Uterus (tissue), 4 donors: ENCODE results near the gene ARHGAP42. TPM values are rescaled to one million over a fixed set of nuclear protein-coding genes. Genes with fewer than 3 reads are reported as not detected.

ENCODE experiments used
- DNase-seq, 2 donors: peaks; one replicate each; pipeline ENCODE4 v3.0.0-alpha.2; 2019 to 2020
- H3K27ac ChIP-seq, 2 donors: fragments of 200-600 bp; sonication (generic); 1 replicate in 1 of 2; 2 replicates in 1 of 2; pipeline ENCODE4 v1.5.1; 2016 to 2018
- H3K27me3 ChIP-seq, 2 donors: fragments of 200-600 bp; sonication (generic); one replicate each; pipeline ENCODE4 v1.5.1; 2018 to 2019; ENCODE audit warnings: control low read depth in 1 of 2
- H3K36me3 ChIP-seq, 2 donors: fragments of 200-600 bp; sonication (generic); one replicate each; pipeline ENCODE4 v1.5.1; 2019; ENCODE audit warnings: control low read depth in 1 of 2
- H3K4me1 ChIP-seq, 2 donors: fragments of 200-600 bp; sonication (generic); one replicate each; pipeline ENCODE4 v1.5.1; 2018 to 2019; ENCODE audit warnings: control low read depth in 1 of 2
- H3K4me3 ChIP-seq, 2 donors: fragments of 200-600 bp; sonication (generic); 1 replicate in 1 of 2; 2 replicates in 1 of 2; pipeline ENCODE4 v1.5.1; 2018 to 2019; ENCODE audit warnings: mild to moderate bottlenecking in 1 of 2
- H3K9me3 ChIP-seq, 2 donors: fragments of 200-600 bp; sonication (generic); one replicate each; pipeline ENCODE4 v1.5.1; 2019; ENCODE audit warnings: control low read depth in 1 of 2
- POLR2A ChIP-seq, 2 donors: fragments of 450-650 bp; IDR thresholded peaks; one replicate each; pipeline ENCODE4 v1.6.1; 2016; ENCODE audit warnings: antibody characterized with exemption in 2 of 2, mild to moderate bottlenecking in 1 of 2, moderate library complexity in 1 of 2
- intact Hi-C: fragments of 100-400 bp; cut with DNase I; formaldehyde crosslinking; loops from one replicate; pipeline ENCODE4 v1.15.1; 2023; ENCODE audit warnings: low total_unique reads
- total RNA-seq, 4 donors: library from RNA; depleted of rRNA in 3 of 4; stranded (reverse); fragments of >200 nt in 3 of 4; gene quantifications; one replicate each; pipeline versions ENCODE4 v1.1.0 to v1.2.4, GENCODE V29; 2014 to 2023
- TF ChIP-seq, protein P1 (sequence below), 4 experiments: fragments of 200-600 bp in 2 of 4; fragments of 450-650 bp in 2 of 4; sonication (generic) in 2 of 4; IDR thresholded peaks; one replicate each; pipeline ENCODE4 v1.5.1; 2016 to 2019; ENCODE audit warnings: antibody characterized with exemption in 4 of 4, mild to moderate bottlenecking in 2 of 4, moderate library complexity in 1 of 4
- donor health status: DM: yes; HTN: yes; CAD: no.

The ARHGAP42 gene
- total RNA-seq, 4 donors from 2014 or later: 10.2 to 51.6 (median 21.1) TPM

DNA sequence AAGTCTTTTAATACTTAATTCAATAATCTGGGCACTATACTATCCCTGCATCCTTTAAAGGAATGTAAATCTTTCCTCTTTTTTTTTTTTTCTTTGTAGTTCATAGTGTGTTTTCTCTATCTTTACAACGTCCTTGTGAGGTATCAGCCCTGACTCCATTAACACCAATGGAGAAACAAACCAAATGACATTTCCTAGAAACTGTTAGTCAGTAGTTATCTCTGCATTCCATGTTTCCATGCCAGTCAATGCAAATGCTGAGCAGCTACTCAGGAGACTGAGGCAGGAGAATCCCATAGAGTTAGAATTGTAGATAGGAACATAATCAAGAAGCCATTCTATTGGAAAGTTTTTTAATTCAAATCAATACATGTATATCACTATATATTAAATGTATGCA is 182.2 kb downstream of the ARHGAP42 start:
- DNase-seq: no peak
- no peaks in the 10 kb centered on the region for H3K27me3 ChIP-seq
- H3K4me3 ChIP-seq: no peak overlapping the region
- no peak overlapping the region for H3K27ac ChIP-seq
- no peak for TF ChIP-seq POLR2A (IDR thresholded peaks at IDR 0.05)
- TF ChIP-seq, protein P1, sequence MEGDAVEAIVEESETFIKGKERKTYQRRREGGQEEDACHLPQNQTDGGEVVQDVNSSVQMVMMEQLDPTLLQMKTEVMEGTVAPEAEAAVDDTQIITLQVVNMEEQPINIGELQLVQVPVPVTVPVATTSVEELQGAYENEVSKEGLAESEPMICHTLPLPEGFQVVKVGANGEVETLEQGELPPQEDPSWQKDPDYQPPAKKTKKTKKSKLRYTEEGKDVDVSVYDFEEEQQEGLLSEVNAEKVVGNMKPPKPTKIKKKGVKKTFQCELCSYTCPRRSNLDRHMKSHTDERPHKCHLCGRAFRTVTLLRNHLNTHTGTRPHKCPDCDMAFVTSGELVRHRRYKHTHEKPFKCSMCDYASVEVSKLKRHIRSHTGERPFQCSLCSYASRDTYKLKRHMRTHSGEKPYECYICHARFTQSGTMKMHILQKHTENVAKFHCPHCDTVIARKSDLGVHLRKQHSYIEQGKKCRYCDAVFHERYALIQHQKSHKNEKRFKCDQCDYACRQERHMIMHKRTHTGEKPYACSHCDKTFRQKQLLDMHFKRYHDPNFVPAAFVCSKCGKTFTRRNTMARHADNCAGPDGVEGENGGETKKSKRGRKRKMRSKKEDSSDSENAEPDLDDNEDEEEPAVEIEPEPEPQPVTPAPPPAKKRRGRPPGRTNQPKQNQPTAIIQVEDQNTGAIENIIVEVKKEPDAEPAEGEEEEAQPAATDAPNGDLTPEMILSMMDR (IDR thresholded peaks at IDR 0.05): no peak
- H3K4me1 ChIP-seq: no peaks in the 10 kb centered on the region
- no peaks in the 10 kb centered on the region for H3K36me3 ChIP-seq
- H3K9me3 ChIP-seq: no peaks in the 10 kb centered on the region
- intact Hi-C loops: no loop called here

DNA sequence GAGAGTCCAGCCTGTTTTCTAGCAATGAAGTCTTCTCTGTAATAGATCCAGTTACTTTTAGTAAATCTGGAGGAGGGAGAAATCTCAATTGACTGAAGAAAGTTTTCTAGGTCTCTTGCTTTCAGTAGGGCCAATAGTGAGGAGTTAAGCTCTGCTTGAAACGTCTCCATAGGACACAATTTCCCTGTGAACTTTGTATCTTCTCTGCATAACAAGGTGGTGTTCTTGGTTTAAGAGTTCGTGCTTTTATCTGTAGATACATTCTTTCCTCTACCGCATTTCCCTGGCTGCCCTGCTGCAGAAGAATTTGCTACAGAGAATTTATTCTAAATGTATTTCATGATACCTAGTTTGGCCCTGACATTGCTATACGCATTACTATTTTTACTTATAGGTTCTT is 183.1 kb downstream of the ARHGAP42 start:
- Histone ChIP-seq H3K4me1 (no peaks in the 10 kb centered on the region), H3K27me3 (no peaks in the 10 kb centered on the region), H3K4me3 (no peak overlapping the region), H3K36me3 (no peaks in the 10 kb centered on the region), H3K9me3 (no peaks in the 10 kb centered on the region), H3K27ac (no peak overlapping the region)
- no peak for DNase-seq
- TF ChIP-seq, protein P1 (IDR thresholded peaks at IDR 0.05): no peak
- TF ChIP-seq POLR2A (IDR thresholded peaks at IDR 0.05): no peak
- intact Hi-C loops: no loop called here

DNA sequence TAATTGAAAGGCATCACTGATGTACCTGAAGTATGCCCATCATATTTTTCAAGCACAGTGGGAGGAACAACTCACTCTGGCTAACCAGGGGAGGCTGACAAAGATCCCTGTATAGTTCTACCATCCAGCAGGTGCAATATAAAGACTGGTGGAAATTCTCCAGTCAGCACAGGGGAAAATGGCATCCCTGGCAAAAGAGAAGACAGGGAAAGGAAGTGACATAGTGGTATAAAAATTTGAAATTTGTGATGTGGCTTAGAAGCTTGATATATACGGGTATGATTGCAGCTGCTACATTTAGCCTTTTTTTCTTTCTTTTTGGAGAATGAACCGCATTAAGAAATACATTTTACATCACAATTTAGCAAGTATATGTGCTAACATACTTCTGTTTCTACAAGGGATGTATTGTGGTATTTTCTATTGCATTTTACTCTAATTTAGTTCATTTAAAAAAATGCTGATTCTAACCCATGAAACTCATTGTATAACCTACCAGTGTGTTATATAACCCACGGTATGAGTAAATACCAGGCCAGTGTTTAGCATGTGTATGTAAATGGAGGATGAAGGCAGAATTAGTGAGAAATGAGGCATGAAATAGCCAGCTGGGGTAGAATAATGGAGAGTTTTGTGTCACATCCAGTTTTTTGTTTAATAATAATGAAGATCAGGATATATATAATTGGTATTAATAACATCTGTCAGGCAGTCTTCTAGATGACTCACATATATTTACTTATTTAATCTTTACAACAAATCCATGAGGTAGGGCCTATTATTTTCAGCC is 186.1 kb downstream of the ARHGAP42 start:
- Histone ChIP-seq H3K4me1 (no peaks in the 10 kb centered on the region), H3K36me3 (no peaks in the 10 kb centered on the region), H3K27me3 (no peaks in the 10 kb centered on the region), H3K9me3 (no peaks in the 10 kb centered on the region), H3K27ac (no peak overlapping the region), H3K4me3 (no peak overlapping the region)
- DNase-seq: no peak
- TF ChIP-seq, protein P1 (IDR thresholded peaks at IDR 0.05): no peak
- no peak for TF ChIP-seq POLR2A (IDR thresholded peaks at IDR 0.05)
- intact Hi-C loops: no loop called here

DNA sequence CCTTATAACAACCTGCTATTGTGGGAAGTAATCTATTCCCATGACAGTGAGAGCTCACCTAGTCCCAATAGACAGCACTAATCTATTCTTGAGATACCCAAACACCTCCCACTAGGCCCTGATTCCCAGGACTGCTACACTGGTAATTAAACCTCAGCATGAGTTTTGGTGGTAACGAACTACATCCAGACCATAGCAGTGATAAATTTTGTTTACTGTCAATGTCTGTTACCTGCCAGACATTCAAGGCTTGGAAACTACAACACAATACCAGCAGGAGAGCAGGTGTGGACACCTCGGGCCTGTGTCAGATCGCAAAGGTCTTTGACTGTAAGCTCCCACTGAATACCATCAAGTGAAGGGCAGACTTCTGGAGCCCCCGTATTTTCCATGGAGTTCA is 187.1 kb downstream of the ARHGAP42 start:
- intact Hi-C loops: no loop called here
- TF ChIP-seq POLR2A (IDR thresholded peaks at IDR 0.05): no peak
- TF ChIP-seq, protein P1 (IDR thresholded peaks at IDR 0.05): no peak
- DNase-seq: no peak
- Histone ChIP-seq H3K27me3 (no peaks in the 10 kb centered on the region), H3K36me3 (no peaks in the 10 kb centered on the region), H3K27ac (peak overlapping the region in 1 of 2 donors; percentile 37), H3K9me3 (no peaks in the 10 kb centered on the region), H3K4me1 (no peaks in the 10 kb centered on the region), H3K4me3 (no peak overlapping the region)

DNA sequence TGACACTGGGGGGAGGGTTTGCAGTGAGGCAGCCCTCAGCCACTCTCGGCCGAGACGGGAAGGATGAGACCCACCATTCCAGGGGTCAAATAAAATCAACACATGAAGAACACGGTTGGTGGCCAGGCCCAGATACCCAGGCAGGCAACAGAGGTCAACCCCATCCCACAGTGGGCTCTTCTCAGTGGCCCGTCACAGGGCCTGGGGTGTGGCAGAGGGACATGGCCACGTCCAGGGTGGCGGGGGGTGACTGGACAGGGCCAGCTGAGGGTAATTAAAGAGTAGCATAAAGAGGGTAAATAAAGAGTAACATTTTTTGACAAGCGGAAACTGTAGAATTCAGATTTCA is 188.4 kb downstream of the ARHGAP42 start:
- H3K4me3 ChIP-seq: no peak overlapping the region
- H3K9me3 ChIP-seq: no peaks in the 10 kb centered on the region
- no peak for DNase-seq
- H3K36me3 ChIP-seq: no peaks in the 10 kb centered on the region
- no peak for TF ChIP-seq POLR2A (IDR thresholded peaks at IDR 0.05)
- TF ChIP-seq, protein P1 (IDR thresholded peaks at IDR 0.05): no peak
- H3K27me3 ChIP-seq: no peaks in the 10 kb centered on the region
- H3K4me1 ChIP-seq: no peaks in the 10 kb centered on the region
- intact Hi-C loops: no loop called here
- H3K27ac ChIP-seq: peak overlapping the region in 1 of 2 donors; percentile 87
